ENCODE results near the gene TMEFF2. TPM values are rescaled to one million over a fixed set of nuclear protein-coding genes. Genes with fewer than 3 reads are reported as not detected.
A peak's percentile ranks its signal among the peaks of the same experiment; 100 is the strongest.

TMEFF2 gene
- not detected in 2 replicates for total RNA-seq (2013; cell fraction: nucleolus; rRNA removed)
- total RNA-seq (2014; rRNA removed): not detected in 2 replicates
- total RNA-seq (2014; rRNA removed; fragmentation: Illumina TruSeq; extraction: Trizol): not detected in 2 replicates
- total RNA-seq (2021): not detected in 2 replicates
- polyA plus RNA-seq (2011; ENCODE audit: low read depth): not detected
- polyA plus RNA-seq (2011; rRNA removed): not detected in 2 replicates
- polyA plus RNA-seq (2011; cell fraction: cytosol; rRNA removed): not detected in 2 replicates
- not detected in 2 replicates for polyA plus RNA-seq (2011; cell fraction: nucleus; rRNA removed)
- polyA plus RNA-seq (2012): not detected in 2 replicates
- polyA plus RNA-seq (2014; fragmentation: Illumina TruSeq; extraction: Trizol): not detected in 2 replicates
- polyA plus RNA-seq (2014; fragmentation: Nextera tagmentation; extraction: Ambion mirVana): not detected
- polyA plus RNA-seq (2014; rRNA removed): not detected in 2 replicates
- not detected for polyA plus RNA-seq (2016; fragmentation: Nextera tagmentation; extraction: Ambion mirVana)
- not detected in 2 replicates for polyA minus RNA-seq (2011; rRNA and poly(A)+ RNA removed)
- polyA minus RNA-seq (2011; cell fraction: cytosol; rRNA and poly(A)+ RNA removed): not detected in 2 replicates
- not detected in 2 replicates for polyA minus RNA-seq (2011; cell fraction: nucleus; rRNA and poly(A)+ RNA removed)
- Bru-seq, nascent RNA: percentile 1 among the genes with signal in this experiment
- percentile 3 among the genes with signal in this experiment for BruChase-seq, experiment 1, labeled RNA remaining after a 6-hour chase
- not detected for BruChase-seq, experiment 2, labeled RNA remaining after a 2-hour chase
- long read RNA-seq, experiment 1: 0 reads
- long read RNA-seq, experiment 2, partial matches to known transcripts: 0 of 1 reads
- long read RNA-seq, experiment 2, other reads (novel, unspliced or antisense): 1 of 1 reads

GRCh38 chr2:192194866-192195547 lies at the start of gene TMEFF2:
TSS of gene TMEFF2 (minus strand) at chr2:192194933. CDS start at chr2:192194524, 409 bp downstream.
- ChIA-PET CTCF (no interaction called here), SMC1A (ENCODE audit: uncharacterized antibody, unreplicated experiment) (no interaction called here), POLR2A (no interaction called here), RAD21 (ENCODE audit: unreplicated experiment) (no interaction called here)
- no peaks in the 10 kb centered on the region for H4K20me1 ChIP-seq (ENCODE audit: control insufficient read depth, insufficient read depth)
- no TSS peak for BruUV-seq (replicated peaks)
- H3K36me3 ChIP-seq (ENCODE audit: control insufficient read depth in 2 of 2, insufficient read depth in 2 of 2, low read length in 1 of 2): no peaks in the 10 kb centered on the region
- H3K4me2 ChIP-seq (ENCODE audit: control insufficient read depth, insufficient read depth): peak within 1 kb of the TSS; percentile 56
- H2AFZ ChIP-seq (ENCODE audit: control insufficient read depth, low read depth, low read length): no peak within 1 kb of the TSS; the same call in 1 of the 2 replicates
- FAIRE-seq (no peak), DNase-seq (ENCODE audit: low read depth, low spot score) (no peak), ATAC-seq (peak; percentile 68)
- no peak within 1 kb of the TSS for H3K4me3 ChIP-seq
- H3K27ac ChIP-seq (ENCODE audit: control insufficient read depth, insufficient read depth): no peak within 1 kb of the TSS
- H3K4me1 ChIP-seq (ENCODE audit: control insufficient read depth, insufficient read depth, low read length): no peaks in the 10 kb centered on the region
- in situ Hi-C loops (cut with MboI): no loop called here
- H3K79me2 ChIP-seq (ENCODE audit: control insufficient read depth, insufficient read depth, low read length): no peaks in the 10 kb centered on the region
- intact Hi-C loops (cut with micrococcal nuclease; ENCODE audit: unreplicated experiment): no loop called here
- 25% methylated on average over 45 of the region's 64 CpGs for WGBS (ENCODE audit: insufficient coverage, insufficient replicate concordance, low lambda C conversion rate, missing lambda C conversion rate)
- H3K27me3 ChIP-seq (replicated peaks in 1 of 2; ENCODE audit: control insufficient read depth in 2 of 2, insufficient read depth in 2 of 2, low read length in 1 of 2): peaks cover 21 to 22% of the 10 kb centered on the region in 2 experiments
- no peak within 1 kb of the TSS for H3K9ac ChIP-seq (ENCODE audit: control insufficient read depth, insufficient read depth, low read length)
- H3K9me3 ChIP-seq (replicated peaks; ENCODE audit: control insufficient read depth, insufficient read depth, low read length): no peaks in the 10 kb centered on the region
- TF ChIP-seq JUND (IDR thresholded peaks at IDR 0.05; ENCODE audit: low read depth, low read length) (no peak), IRF4 (IDR thresholded peaks at IDR 0.05; ENCODE audit: low read depth, low read length) (no peak), ELK1 (IDR thresholded peaks at IDR 0.05; ENCODE audit: low read depth, low read length) (no peak), SMAD5 (IDR thresholded peaks at IDR 0.05; ENCODE audit: low read depth) (no peak), GABPA (IDR thresholded peaks at IDR 0.05; ENCODE audit: low read depth) (no peak), HDGF (IDR thresholded peaks at IDR 0.05) (no peak), ZNF24 (IDR thresholded peaks at IDR 0.05) (no peak), NFYB (IDR thresholded peaks at IDR 0.05; ENCODE audit: insufficient read depth, low read depth, low read length) (peak; percentile 53; the same call in 1 of the 2 replicates), RELB (IDR thresholded peaks at IDR 0.05; ENCODE audit: low read depth) (no peak), SIX5 (IDR thresholded peaks at IDR 0.05; ENCODE audit: low read depth, low read length, severe bottlenecking) (no peak), CUX1 (IDR thresholded peaks at IDR 0.05; ENCODE audit: insufficient replicate concordance, low read depth, low read length) (no peak), HDAC2 (IDR thresholded peaks at IDR 0.05) (no peak), ZBED1 (IDR thresholded peaks at IDR 0.05; ENCODE audit: borderline replicate concordance) (no peak)
